Fibroblast of lung (primary cell): ENCODE results near the gene FHAD1. TPM values are rescaled to one million over a fixed set of nuclear protein-coding genes. Genes with fewer than 3 reads are reported as not detected.

Experiments used
- DNase-seq, 2 donors: peaks; one replicate each; pipeline versions ENCODE4 v3.0.0 to v3.0.0-alpha.2; 2010; ENCODE audit warnings: low read depth in 2 of 2
- H2AFZ ChIP-seq: 2 replicates; pipeline ENCODE4 v1.5.1; 2012; ENCODE audit warnings: low read length, control low read depth, inconsistent platforms
- H3K27ac ChIP-seq: 2 replicates; pipeline ENCODE4 v1.5.1; 2011; ENCODE audit warnings: low read length, control low read depth; ENCODE audit not compliant: insufficient read depth
- H3K27me3 ChIP-seq: 2 replicates; pipeline ENCODE4 v1.5.1; 2011; ENCODE audit warnings: mild to moderate bottlenecking, low read length; ENCODE audit not compliant: control insufficient read depth, insufficient read depth
- H3K36me3 ChIP-seq: 2 replicates; pipeline ENCODE4 v1.5.1; 2011; ENCODE audit warnings: low read length; ENCODE audit not compliant: control insufficient read depth, insufficient read depth
- H3K4me1 ChIP-seq: 2 replicates; pipeline ENCODE4 v1.5.1; 2011; ENCODE audit warnings: low read length; ENCODE audit not compliant: control insufficient read depth, insufficient read depth; ENCODE audit errors: extremely low read depth
- H3K4me2 ChIP-seq: 2 replicates; pipeline ENCODE4 v1.5.1; 2011; ENCODE audit warnings: low read length, control low read depth; ENCODE audit not compliant: insufficient read depth; ENCODE audit errors: extremely low read depth
- H3K4me3 ChIP-seq, 4 experiments: fragments of 200-600 bp in 1 of 4; sonication (generic) in 1 of 4; replicated peaks in 1 of 4; 2 replicates each; pipeline ENCODE4 v1.5.1; 2011 to 2016; ENCODE audit warnings: low read length in 4 of 4, low read depth in 3 of 4, mild to moderate bottlenecking in 3 of 4, control low read depth in 2 of 4, inconsistent platforms in 1 of 4, mixed read lengths in 1 of 4; ENCODE audit not compliant: insufficient read depth in 1 of 4; ENCODE audit errors: control extremely low read depth in 1 of 4
- H3K79me2 ChIP-seq: 2 replicates; pipeline ENCODE4 v1.5.1; 2012; ENCODE audit warnings: mild to moderate bottlenecking, low read length, inconsistent platforms; ENCODE audit not compliant: control insufficient read depth, insufficient read depth
- H3K9ac ChIP-seq: 2 replicates; pipeline ENCODE4 v1.5.1; 2011; ENCODE audit warnings: mild to moderate bottlenecking, low read length, control low read depth; ENCODE audit not compliant: insufficient read depth
- H3K9me3 ChIP-seq: 2 replicates; pipeline ENCODE4 v1.5.1; 2012; ENCODE audit warnings: low read depth, low read length; ENCODE audit not compliant: control insufficient read depth, insufficient read depth
- H4K20me1 ChIP-seq: 2 replicates; pipeline ENCODE4 v1.5.1; 2011; ENCODE audit warnings: low read length; ENCODE audit not compliant: control insufficient read depth, insufficient read depth; ENCODE audit errors: extremely low read depth
- EZH2 ChIP-seq: IDR thresholded peaks from 2 replicates; pipeline ENCODE4 v1.5.1; 2012; ENCODE audit warnings: low read length, control low read depth, mild to moderate bottlenecking; ENCODE audit errors: missing control alignments
- polyA plus RNA-seq, 2 donors: library from polyadenylated mRNA; depleted of rRNA in 1 of 2; stranded (reverse) in 1 of 2; unstranded in 1 of 2; fragments of >200 nt; gene quantifications; 2 replicates each; pipeline ENCODE4 v1.2.1, GENCODE V29; 2011 to 2012; ENCODE audit warnings: missing spikeins in 1 of 2
- total RNA-seq: library from RNA; depleted of rRNA; stranded (reverse); fragments of >200 nt; gene quantifications from 2 replicates; pipeline ENCODE4 v1.2.1, GENCODE V29; 2014
- TF ChIP-seq, protein P1 (sequence below), 2 donors: IDR thresholded peaks in 1 of 2; conservative IDR thresholded peaks in 1 of 2; 1 replicate in 1 of 2; 2 replicates in 1 of 2; pipeline ENCODE4 v1.5.1; 2011 to 2012; ENCODE audit warnings: low read length in 2 of 2, control low read depth in 1 of 2, inconsistent platforms in 1 of 2, low read depth in 1 of 2, mild to moderate bottlenecking in 1 of 2

Gene FHAD1
- total and polyA plus RNA-seq, 2 donors (not counting 1 experiment from before 2014, with no cell fraction given), result 0.09 to 0.66 TPM

DNA sequence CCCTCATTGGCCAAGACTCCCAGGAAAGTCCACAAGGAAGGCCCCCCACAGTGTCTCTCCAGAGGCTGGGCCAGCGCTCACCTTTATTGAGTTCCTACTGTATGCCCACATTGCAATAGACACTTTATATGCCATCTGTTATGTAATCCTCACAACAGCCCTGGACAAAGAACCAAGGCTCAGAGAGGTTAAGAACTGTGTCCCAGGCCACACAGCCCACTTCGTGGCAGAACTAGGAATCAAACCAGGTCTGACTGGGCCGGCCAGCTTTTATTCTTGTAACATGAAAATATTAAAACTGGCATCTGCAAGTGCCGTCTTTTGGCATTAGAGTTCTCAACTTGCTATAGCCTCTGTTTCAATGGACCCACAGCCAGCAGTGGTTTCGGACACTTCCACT, 195.7 kb downstream of the FHAD1 start:
- TF ChIP-seq EZH2, result no peak
- TF ChIP-seq, protein P1, sequence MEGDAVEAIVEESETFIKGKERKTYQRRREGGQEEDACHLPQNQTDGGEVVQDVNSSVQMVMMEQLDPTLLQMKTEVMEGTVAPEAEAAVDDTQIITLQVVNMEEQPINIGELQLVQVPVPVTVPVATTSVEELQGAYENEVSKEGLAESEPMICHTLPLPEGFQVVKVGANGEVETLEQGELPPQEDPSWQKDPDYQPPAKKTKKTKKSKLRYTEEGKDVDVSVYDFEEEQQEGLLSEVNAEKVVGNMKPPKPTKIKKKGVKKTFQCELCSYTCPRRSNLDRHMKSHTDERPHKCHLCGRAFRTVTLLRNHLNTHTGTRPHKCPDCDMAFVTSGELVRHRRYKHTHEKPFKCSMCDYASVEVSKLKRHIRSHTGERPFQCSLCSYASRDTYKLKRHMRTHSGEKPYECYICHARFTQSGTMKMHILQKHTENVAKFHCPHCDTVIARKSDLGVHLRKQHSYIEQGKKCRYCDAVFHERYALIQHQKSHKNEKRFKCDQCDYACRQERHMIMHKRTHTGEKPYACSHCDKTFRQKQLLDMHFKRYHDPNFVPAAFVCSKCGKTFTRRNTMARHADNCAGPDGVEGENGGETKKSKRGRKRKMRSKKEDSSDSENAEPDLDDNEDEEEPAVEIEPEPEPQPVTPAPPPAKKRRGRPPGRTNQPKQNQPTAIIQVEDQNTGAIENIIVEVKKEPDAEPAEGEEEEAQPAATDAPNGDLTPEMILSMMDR (conservative IDR thresholded peaks at IDR 0.05 in 1 of 2, IDR thresholded peaks at IDR 0.05 in 1 of 2; ENCODE audit: low read depth in 1 of 2, low read length in 2 of 2), result no peak
- H3K36me3 ChIP-seq, result no peaks in the 10 kb centered on the region
- no peak overlapping the region for H2AFZ ChIP-seq
- no peak overlapping the region for H3K9ac ChIP-seq
- H3K4me3 ChIP-seq, result no peak overlapping the region
- H3K4me2 ChIP-seq, result no peak overlapping the region
- H3K79me2 ChIP-seq, result no peaks in the 10 kb centered on the region
- no peak overlapping the region for H3K27ac ChIP-seq
- H4K20me1 ChIP-seq, result peaks cover 1% of the 10 kb centered on the region
- H3K27me3 ChIP-seq, result peaks cover 7% of the 10 kb centered on the region
- H3K4me1 ChIP-seq, result no peaks in the 10 kb centered on the region
- no peak for DNase-seq
- no peaks in the 10 kb centered on the region for H3K9me3 ChIP-seq

DNA sequence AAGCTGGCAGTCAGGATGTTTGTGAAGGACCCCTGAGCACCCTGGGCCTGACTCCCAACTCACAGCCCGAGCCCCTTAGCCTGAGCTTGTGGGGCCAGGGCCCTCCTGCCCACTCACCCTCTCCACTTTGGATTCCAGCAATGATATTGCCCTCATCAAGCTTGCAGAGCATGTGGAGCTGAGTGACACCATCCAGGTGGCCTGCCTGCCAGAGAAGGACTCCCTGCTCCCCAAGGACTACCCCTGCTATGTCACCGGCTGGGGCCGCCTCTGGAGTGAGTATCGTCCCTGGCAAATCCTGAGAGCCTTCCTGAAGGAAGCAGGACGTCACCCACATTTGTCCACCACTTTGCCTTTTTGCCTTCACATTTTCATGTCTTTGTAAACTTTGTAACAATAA, 196.3 kb downstream of the FHAD1 start:
- DNase-seq, result no peak
- TF ChIP-seq, protein P1 (conservative IDR thresholded peaks at IDR 0.05 in 1 of 2, IDR thresholded peaks at IDR 0.05 in 1 of 2; ENCODE audit: low read depth in 1 of 2, low read length in 2 of 2), result no peak
- no peak for TF ChIP-seq EZH2

DNA sequence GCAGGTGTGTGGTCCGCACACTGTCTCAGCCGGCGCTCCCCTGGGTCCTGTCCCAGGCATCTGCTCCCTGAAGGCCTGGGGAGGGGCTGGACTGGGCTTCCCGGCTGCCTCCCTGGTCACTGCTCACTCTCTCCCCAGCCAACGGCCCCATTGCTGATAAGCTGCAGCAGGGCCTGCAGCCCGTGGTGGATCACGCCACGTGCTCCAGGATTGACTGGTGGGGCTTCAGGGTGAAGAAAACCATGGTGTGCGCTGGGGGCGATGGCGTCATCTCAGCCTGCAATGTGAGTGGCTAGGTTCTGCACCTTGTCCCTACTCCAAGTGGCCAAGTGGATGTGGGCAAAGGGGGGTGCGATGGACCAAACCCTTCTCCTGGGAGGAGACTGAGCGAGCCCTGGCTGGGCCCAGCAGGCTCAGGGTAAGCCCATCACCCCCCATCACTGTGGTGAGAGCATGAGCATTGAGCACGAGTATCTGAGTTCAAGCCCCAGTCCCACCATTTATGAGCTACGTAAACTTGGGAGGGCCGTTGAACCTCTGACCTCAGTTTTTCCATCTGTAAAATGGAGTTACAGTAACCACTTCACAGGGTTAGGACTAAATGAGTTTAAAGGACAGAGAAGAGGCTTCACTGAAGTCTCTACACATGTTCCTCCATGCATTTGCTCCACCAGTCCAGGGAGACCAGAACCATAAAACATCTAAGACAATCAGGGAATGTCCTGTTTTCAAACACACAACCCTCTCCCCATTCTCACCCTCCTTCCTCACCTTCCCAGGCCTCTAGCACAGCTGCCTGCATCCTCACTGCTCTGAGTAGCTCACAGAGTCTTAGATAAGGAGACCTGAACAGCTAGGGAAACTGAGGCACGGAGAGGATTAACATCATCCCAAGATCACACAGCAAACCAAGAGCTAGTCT, 197.7 kb downstream of the FHAD1 start:
- Histone ChIP-seq H3K4me1 (no peaks in the 10 kb centered on the region), H2AFZ (no peak overlapping the region), H3K9me3 (no peaks in the 10 kb centered on the region), H3K79me2 (no peaks in the 10 kb centered on the region), H3K27me3 (peaks cover 7% of the 10 kb centered on the region), H3K36me3 (no peaks in the 10 kb centered on the region), H3K27ac (no peak overlapping the region), H3K4me3 (no peak overlapping the region), H3K9ac (no peak overlapping the region), H4K20me1 (peaks cover 1% of the 10 kb centered on the region), H3K4me2 (no peak overlapping the region)
- DNase-seq, result no peak
- TF ChIP-seq EZH2, result no peak
- TF ChIP-seq, protein P1 (conservative IDR thresholded peaks at IDR 0.05 in 1 of 2, IDR thresholded peaks at IDR 0.05 in 1 of 2; ENCODE audit: low read depth in 1 of 2, low read length in 2 of 2), result no peak

More for the DNA sequence above, 196.3 kb downstream of the FHAD1 start:
- H3K9me3 ChIP-seq, result no peaks in the 10 kb centered on the region
- H2AFZ ChIP-seq, result no peak overlapping the region
- no peak overlapping the region for H3K27ac ChIP-seq
- H3K4me1 ChIP-seq, result no peaks in the 10 kb centered on the region
- H4K20me1 ChIP-seq, result peaks cover 1% of the 10 kb centered on the region
- no peak overlapping the region for H3K4me3 ChIP-seq
- no peaks in the 10 kb centered on the region for H3K36me3 ChIP-seq
- no peaks in the 10 kb centered on the region for H3K79me2 ChIP-seq
- H3K27me3 ChIP-seq, result peaks cover 7% of the 10 kb centered on the region
- no peak overlapping the region for H3K4me2 ChIP-seq
- no peak overlapping the region for H3K9ac ChIP-seq
